Measurements from ENCODE around the gene VAV3. TPM values are rescaled to one million over a fixed set of nuclear protein-coding genes. Genes with fewer than 3 reads are reported as not detected.

The VAV3 gene
- total RNA-seq, 1 experiment from 2014 or later, result 2.7 TPM

- in situ Hi-C loops (cut with HindIII; ENCODE audit: low pct_unique_long_range_greater_than_20kb, low sequenced_read_pairs), result no loop called here
Observed at GRCh38 chr1:107942814-107943213, 22.2 kb downstream of the VAV3 start.

GRCh38 chr1:107941531-107941930, 23.4 kb downstream of the VAV3 start:
- in situ Hi-C loops (cut with HindIII; ENCODE audit: low pct_unique_long_range_greater_than_20kb, low sequenced_read_pairs), result no loop called here
- no peak for DNase-seq (ENCODE audit: low read depth, low spot score)

More at GRCh38 chr1:107942814-107943213, 22.2 kb downstream of the VAV3 start:
- no peak for DNase-seq (ENCODE audit: low read depth, low spot score)

- DNase-seq (ENCODE audit: low read depth, low spot score), result no peak
- in situ Hi-C loops (cut with HindIII; ENCODE audit: low pct_unique_long_range_greater_than_20kb, low sequenced_read_pairs), result no loop called here
Observed at GRCh38 chr1:107941123-107941522, 23.9 kb downstream of the VAV3 start.

GRCh38 chr1:107940701-107941100, 24.3 kb downstream of the VAV3 start:
- in situ Hi-C loops (cut with HindIII; ENCODE audit: low pct_unique_long_range_greater_than_20kb, low sequenced_read_pairs), result no loop called here
- no peak for DNase-seq (ENCODE audit: low read depth, low spot score)

- in situ Hi-C loops (cut with HindIII; ENCODE audit: low pct_unique_long_range_greater_than_20kb, low sequenced_read_pairs), result no loop called here
- no peak for DNase-seq (ENCODE audit: low read depth, low spot score)
Observed at GRCh38 chr1:107940017-107940577, 24.9 kb downstream of the VAV3 start.

GRCh38 chr1:107939256-107939655, 25.7 kb downstream of the VAV3 start:
- in situ Hi-C loops (cut with HindIII; ENCODE audit: low pct_unique_long_range_greater_than_20kb, low sequenced_read_pairs), result no loop called here
- no peak for DNase-seq (ENCODE audit: low read depth, low spot score)

- no peak for DNase-seq (ENCODE audit: low read depth, low spot score)
- in situ Hi-C loops (cut with HindIII; ENCODE audit: low pct_unique_long_range_greater_than_20kb, low sequenced_read_pairs), result no loop called here
Observed at GRCh38 chr1:107936498-107937481, 28.2 kb downstream of the VAV3 start.

GRCh38 chr1:107935396-107936064, 29.4 kb downstream of the VAV3 start:
- in situ Hi-C loops (cut with HindIII; ENCODE audit: low pct_unique_long_range_greater_than_20kb, low sequenced_read_pairs), result no loop called here
- DNase-seq (ENCODE audit: low read depth, low spot score), result no peak

- in situ Hi-C loops (cut with HindIII; ENCODE audit: low pct_unique_long_range_greater_than_20kb, low sequenced_read_pairs), result no loop called here
- no peak for DNase-seq (ENCODE audit: low read depth, low spot score)
Observed at GRCh38 chr1:107934578-107934977, 30.4 kb downstream of the VAV3 start.

GRCh38 chr1:107933736-107934135, 31.2 kb downstream of the VAV3 start:
- in situ Hi-C loops (cut with HindIII; ENCODE audit: low pct_unique_long_range_greater_than_20kb, low sequenced_read_pairs), result no loop called here
- DNase-seq (ENCODE audit: low read depth, low spot score), result no peak

- no peak for DNase-seq (ENCODE audit: low read depth, low spot score)
Observed at GRCh38 chr1:107930292-107930691, 34.7 kb downstream of the VAV3 start.

GRCh38 chr1:107927820-107928219, 37.2 kb downstream of the VAV3 start:
- in situ Hi-C loops (cut with HindIII; ENCODE audit: low pct_unique_long_range_greater_than_20kb, low sequenced_read_pairs), result no loop called here
- DNase-seq (ENCODE audit: low read depth, low spot score), result no peak

More at GRCh38 chr1:107930292-107930691, 34.7 kb downstream of the VAV3 start:
- in situ Hi-C loops (cut with HindIII; ENCODE audit: low pct_unique_long_range_greater_than_20kb, low sequenced_read_pairs), result no loop called here

GRCh38 chr1:107926436-107927080, 38.4 kb downstream of the VAV3 start:
- no peak for DNase-seq (ENCODE audit: low read depth, low spot score)
- in situ Hi-C loops (cut with HindIII; ENCODE audit: low pct_unique_long_range_greater_than_20kb, low sequenced_read_pairs), result no loop called here

GRCh38 chr1:107925565-107925964, 39.4 kb downstream of the VAV3 start:
- no peak for DNase-seq (ENCODE audit: low read depth, low spot score)
- in situ Hi-C loops (cut with HindIII; ENCODE audit: low pct_unique_long_range_greater_than_20kb, low sequenced_read_pairs), result no loop called here

- in situ Hi-C loops (cut with HindIII; ENCODE audit: low pct_unique_long_range_greater_than_20kb, low sequenced_read_pairs), result no loop called here
Observed at GRCh38 chr1:107920999-107921398, 44.0 kb downstream of the VAV3 start.

GRCh38 chr1:107920561-107920960, 44.4 kb downstream of the VAV3 start:
- no peak for DNase-seq (ENCODE audit: low read depth, low spot score)
- in situ Hi-C loops (cut with HindIII; ENCODE audit: low pct_unique_long_range_greater_than_20kb, low sequenced_read_pairs), result no loop called here

More at GRCh38 chr1:107920999-107921398, 44.0 kb downstream of the VAV3 start:
- no peak for DNase-seq (ENCODE audit: low read depth, low spot score)

GRCh38 chr1:107919953-107920352, 45.0 kb downstream of the VAV3 start:
- no peak for DNase-seq (ENCODE audit: low read depth, low spot score)
- in situ Hi-C loops (cut with HindIII; ENCODE audit: low pct_unique_long_range_greater_than_20kb, low sequenced_read_pairs), result no loop called here

Measured in SK-MEL-5 (cell line).